OCI-LY3 (cell line): ENCODE results near the gene SLC1A4.

Experiments used
- H2AFZ ChIP-seq: fragments of 200-600, 300-600 bp; shearing (Covaris generic); 2 replicates; pipeline ENCODE4 v1.6.0; 2014; ENCODE audit warnings: antibody characterized with exemption, low read depth, low read length
- H3K27ac ChIP-seq: fragments of 200-600, 300-600 bp; sonication (generic); 2 replicates; pipeline ENCODE4 v1.5.1; 2014; ENCODE audit warnings: mild to moderate bottlenecking, low read length, moderate library complexity, mixed read lengths
- H3K27me3 ChIP-seq: fragments of 200-600, 300-600 bp; sonication (generic); 2 replicates; pipeline ENCODE4 v1.6.1; 2014; ENCODE audit warnings: low read depth, low read length, mixed read lengths
- H3K36me3 ChIP-seq: fragments of 200-600, 300-600 bp; sonication (generic); replicated peaks from 2 replicates; pipeline ENCODE3; 2014; ENCODE audit warnings: low read depth, low read length, mixed read lengths
- H3K4me1 ChIP-seq: fragments of 300-600, 200-600 bp; sonication (generic); 2 replicates; pipeline ENCODE4 v1.6.1; 2014; ENCODE audit warnings: low read length, mixed read lengths
- H3K4me2 ChIP-seq: fragments of 200-600, 300-600 bp; sonication (generic); 2 replicates; pipeline ENCODE4 v1.6.1; 2014; ENCODE audit warnings: low read length, mixed read lengths
- H3K4me3 ChIP-seq: fragments of 300-600, 200-600 bp; sonication (generic); 2 replicates; pipeline ENCODE4 v1.5.1; 2014; ENCODE audit warnings: antibody characterized with exemption, mild to moderate bottlenecking, low read length, moderate library complexity
- H3K79me2 ChIP-seq: fragments of 300-600, 200-600 bp; shearing (Covaris generic); 2 replicates; pipeline ENCODE4 v1.6.1; 2014; ENCODE audit warnings: mild to moderate bottlenecking, low read length, mixed read lengths
- H3K9ac ChIP-seq: fragments of 300-600, 200-600 bp; shearing (Covaris generic); 2 replicates; pipeline ENCODE4 v1.6.0; 2014; ENCODE audit warnings: mild to moderate bottlenecking, low read length, moderate library complexity
- H3K9me3 ChIP-seq: fragments of 200-600, 300-600 bp; shearing (Covaris generic); 2 replicates; pipeline ENCODE4 v1.6.1; 2014; ENCODE audit warnings: low read length, mixed read lengths; ENCODE audit not compliant: insufficient read depth
- H4K20me1 ChIP-seq: fragments of 200-600, 300-600 bp; sonication (generic); 2 replicates; pipeline ENCODE4 v1.6.1; 2016; ENCODE audit warnings: low read length, mixed read lengths; ENCODE audit not compliant: insufficient read depth
- CTCF ChIP-seq: fragments of 200-600, 300-600 bp; sonication (generic); IDR thresholded peaks from 2 replicates; pipeline ENCODE4 v1.5.1; 2014; ENCODE audit warnings: antibody characterized with exemption, low read length, low read depth
- EZH2phosphoT487 ChIP-seq: fragments of 200-600 bp; shearing (Covaris generic); IDR thresholded peaks from 2 replicates; pipeline ENCODE4 v1.6.1; 2018; ENCODE audit warnings: antibody characterized with exemption, mixed run types, low read depth

The SLC1A4 gene

GRCh38 chr2:64989982-64990614, 899 bp downstream of the SLC1A4 start:
- H3K79me2 ChIP-seq: peaks cover 62% of the 10 kb centered on the region
- H4K20me1 ChIP-seq: peaks cover 45% of the 10 kb centered on the region
- no peaks in the 10 kb centered on the region for H3K9me3 ChIP-seq
- H2AFZ ChIP-seq: no peak overlapping the region
- H3K9ac ChIP-seq: peak overlapping the region; percentile 97
- H3K27me3 ChIP-seq: no peaks in the 10 kb centered on the region
- peak overlapping the region; percentile 87 for H3K4me3 ChIP-seq
- H3K36me3 ChIP-seq: peaks cover 12% of the 10 kb centered on the region
- H3K4me1 ChIP-seq: peaks cover 45% of the 10 kb centered on the region
- TF ChIP-seq CTCF: no peak
- no peak for TF ChIP-seq EZH2phosphoT487
- peak overlapping the region; percentile 62; the same call in 1 of the 2 replicates for H3K27ac ChIP-seq
- peak overlapping the region; percentile 98 for H3K4me2 ChIP-seq

- H4K20me1 ChIP-seq: peaks cover 51% of the 10 kb centered on the region
- peaks cover 18% of the 10 kb centered on the region for H3K36me3 ChIP-seq
Observed at GRCh38 chr2:64990876-64991275, 1.7 kb downstream of the SLC1A4 start.

GRCh38 chr2:64992218-64992617, 3.0 kb downstream of the SLC1A4 start:
- Histone ChIP-seq H3K9ac (no peak overlapping the region), H2AFZ (no peak overlapping the region), H3K9me3 (no peaks in the 10 kb centered on the region), H3K79me2 (peaks cover 83% of the 10 kb centered on the region), H3K4me2 (no peak overlapping the region), H3K27me3 (no peaks in the 10 kb centered on the region), H3K4me1 (peaks cover 24% of the 10 kb centered on the region), H3K4me3 (no peak overlapping the region), H3K36me3 (peaks cover 21% of the 10 kb centered on the region), H3K27ac (no peak overlapping the region), H4K20me1 (peaks cover 63% of the 10 kb centered on the region)
- TF ChIP-seq EZH2phosphoT487 (no peak), CTCF (no peak)

More at GRCh38 chr2:64990876-64991275, 1.7 kb downstream of the SLC1A4 start:
- H3K27ac ChIP-seq: no peak overlapping the region
- peaks cover 70% of the 10 kb centered on the region for H3K79me2 ChIP-seq
- H3K27me3 ChIP-seq: no peaks in the 10 kb centered on the region
- peak overlapping the region; percentile 98 for H3K4me2 ChIP-seq
- H2AFZ ChIP-seq: no peak overlapping the region
- no peak for TF ChIP-seq CTCF
- no peaks in the 10 kb centered on the region for H3K9me3 ChIP-seq
- H3K9ac ChIP-seq: peak overlapping the region; percentile 97
- peaks cover 38% of the 10 kb centered on the region for H3K4me1 ChIP-seq
- H3K4me3 ChIP-seq: peak overlapping the region; percentile 87

GRCh38 chr2:64992990-64993389, 3.8 kb downstream of the SLC1A4 start:
- H3K4me3 ChIP-seq: no peak overlapping the region
- H3K9me3 ChIP-seq: no peaks in the 10 kb centered on the region
- H3K79me2 ChIP-seq: peaks cover 88% of the 10 kb centered on the region
- TF ChIP-seq CTCF (no peak), EZH2phosphoT487 (no peak)
- H2AFZ ChIP-seq: no peak overlapping the region
- H3K27me3 ChIP-seq: no peaks in the 10 kb centered on the region
- no peak overlapping the region for H3K4me2 ChIP-seq
- H3K4me1 ChIP-seq: peaks cover 21% of the 10 kb centered on the region
- peaks cover 64% of the 10 kb centered on the region for H4K20me1 ChIP-seq
- no peak overlapping the region for H3K27ac ChIP-seq
- peaks cover 23% of the 10 kb centered on the region for H3K36me3 ChIP-seq
- no peak overlapping the region for H3K9ac ChIP-seq
